GM23338 (cell line): Measurements from ENCODE around the gene TSHZ3. TPM values are rescaled to one million over a fixed set of nuclear protein-coding genes. Genes with fewer than 3 reads are reported as not detected.

Experiments
- ATAC-seq: fragments of 200-7000 bp; cut with Tn5 transposase; 3 replicates; pipeline ENCODE4 v1.9.1; 2020
- DNase-seq: peaks from one replicate; pipeline ENCODE4 v3.0.0-alpha.2; 2015; ENCODE audit warnings: low spot score
- H2AFZ ChIP-seq: fragments of 200-600 bp; sonication (generic); 2 replicates; pipeline ENCODE4 v1.8.0; 2016; ENCODE audit warnings: antibody characterized with exemption, mild to moderate bottlenecking, moderate library complexity
- H3F3A ChIP-seq: fragments of 200-600 bp; sonication (generic); replicated peaks from 2 replicates; pipeline ENCODE4 v1.8.0; 2017; ENCODE audit warnings: antibody characterized with exemption, mixed run types, low read depth
- H3K27ac ChIP-seq: fragments of 200-600 bp; sonication (generic); 2 replicates; pipeline ENCODE4 v1.6.1; 2016; ENCODE audit warnings: low read depth
- H3K27me3 ChIP-seq: fragments of 200-600 bp; sonication (generic); 2 replicates; pipeline ENCODE4 v1.8.0; 2016; ENCODE audit warnings: mild to moderate bottlenecking, mixed run types, moderate library complexity; ENCODE audit not compliant: insufficient read depth
- H3K36me3 ChIP-seq: fragments of 200-600 bp; sonication (generic); 2 replicates; pipeline ENCODE4 v1.8.0; 2016; ENCODE audit warnings: mild to moderate bottlenecking; ENCODE audit not compliant: insufficient read depth
- H3K4me1 ChIP-seq: fragments of 200-600 bp; sonication (generic); 2 replicates; pipeline ENCODE4 v1.8.0; 2016; ENCODE audit warnings: mild to moderate bottlenecking, moderate library complexity; ENCODE audit not compliant: insufficient read depth
- H3K4me2 ChIP-seq: fragments of 200-600 bp; sonication (generic); 2 replicates; pipeline ENCODE4 v1.7.1; 2017; ENCODE audit warnings: mixed run types
- H3K4me3 ChIP-seq: fragments of 200-600 bp; sonication (generic); 2 replicates; pipeline ENCODE4 v1.6.1; 2016; ENCODE audit warnings: mixed run types
- H3K79me2 ChIP-seq: fragments of 200-600 bp; sonication (generic); replicated peaks from 2 replicates; pipeline ENCODE4 v1.8.0; 2017; ENCODE audit warnings: mild to moderate bottlenecking; ENCODE audit not compliant: insufficient read depth
- H3K9me2 ChIP-seq: fragments of 200-600 bp; sonication (generic); 2 replicates; pipeline ENCODE4 v1.8.0; 2017; ENCODE audit not compliant: insufficient read depth
- H4K20me1 ChIP-seq: fragments of 200-600 bp; sonication (generic); replicated peaks from 2 replicates; pipeline ENCODE4 v1.8.0; 2017; ENCODE audit warnings: mild to moderate bottlenecking; ENCODE audit not compliant: insufficient read depth
- H3K27ac Mint-ChIP-seq: 2 replicates; pipeline ENCODE4 v1.8.0; 2020; ENCODE audit warnings: inconsistent platforms, mild to moderate bottlenecking, moderate library complexity, mixed read lengths
- H3K27me3 Mint-ChIP-seq: 3 replicates; pipeline ENCODE4 v1.8.0; 2022; ENCODE audit warnings: low read depth, mild to moderate bottlenecking, moderate library complexity, mixed read lengths, inconsistent platforms; ENCODE audit not compliant: insufficient read depth, poor library complexity
- H3K36me3 Mint-ChIP-seq: 3 replicates; pipeline ENCODE4 v1.8.0; 2021; ENCODE audit warnings: low read depth, mild to moderate bottlenecking, inconsistent platforms, moderate library complexity, mixed read lengths
- H3K4me1 Mint-ChIP-seq: 3 replicates; pipeline ENCODE4 v1.8.0; 2020; ENCODE audit warnings: mild to moderate bottlenecking, inconsistent platforms, mixed read lengths
- H3K4me3 Mint-ChIP-seq: 3 replicates; pipeline ENCODE4 v1.8.0; 2021; ENCODE audit warnings: moderate library complexity, mild to moderate bottlenecking, inconsistent platforms, mixed read lengths
- H3K9me3 Mint-ChIP-seq: 3 replicates; pipeline ENCODE4 v1.8.0; 2020; ENCODE audit warnings: moderate library complexity, mild to moderate bottlenecking, inconsistent platforms, mixed read lengths
- ETS1 ChIP-seq: IDR thresholded peaks from 2 replicates; pipeline ENCODE4 v1.6.1; 2016; ENCODE audit warnings: antibody characterized with exemption
- EZH2 ChIP-seq: fragments of 200-600 bp; sonication (generic); IDR thresholded peaks from one replicate; pipeline ENCODE4 v1.8.0; 2017; ENCODE audit warnings: antibody characterized with exemption, mild to moderate bottlenecking, low read depth; ENCODE audit not compliant: unreplicated experiment
- EZH2phosphoT487 ChIP-seq: fragments of 200-600 bp; sonication (generic); IDR thresholded peaks from one replicate; pipeline ENCODE4 v1.8.1; 2018; ENCODE audit warnings: antibody characterized with exemption; ENCODE audit not compliant: unreplicated experiment
- JUNB ChIP-seq: IDR thresholded peaks from one replicate; pipeline ENCODE4 v1.6.1; 2016; ENCODE audit warnings: antibody characterized with exemption; ENCODE audit not compliant: unreplicated experiment
- REST ChIP-seq: IDR thresholded peaks from one replicate; pipeline ENCODE4 v1.6.1; 2018; ENCODE audit warnings: antibody characterized with exemption; ENCODE audit not compliant: unreplicated experiment
- long read RNA-seq: library from polyadenylated mRNA; unstranded; transcript quantifications from one replicate; pipeline ENCODE4 v2.0.0, GENCODE V29; 2020; ENCODE audit not compliant: unreplicated experiment
- polyA plus RNA-seq: library from polyadenylated mRNA; unstranded; fragments of >200 nt; fragmentation: Nextera tagmentation; extraction: Ambion mirVana; gene quantifications from 2 replicates; pipeline ENCODE4 v1.2.1, GENCODE V29; 2016
- total RNA-seq: library from RNA; depleted of rRNA; stranded (reverse); fragments of >200 nt; shearing (Covaris generic); gene quantifications from 2 replicates; pipeline ENCODE4 v1.2.3, GENCODE V29; 2014; rRNA removed

TSHZ3 gene, protein sequence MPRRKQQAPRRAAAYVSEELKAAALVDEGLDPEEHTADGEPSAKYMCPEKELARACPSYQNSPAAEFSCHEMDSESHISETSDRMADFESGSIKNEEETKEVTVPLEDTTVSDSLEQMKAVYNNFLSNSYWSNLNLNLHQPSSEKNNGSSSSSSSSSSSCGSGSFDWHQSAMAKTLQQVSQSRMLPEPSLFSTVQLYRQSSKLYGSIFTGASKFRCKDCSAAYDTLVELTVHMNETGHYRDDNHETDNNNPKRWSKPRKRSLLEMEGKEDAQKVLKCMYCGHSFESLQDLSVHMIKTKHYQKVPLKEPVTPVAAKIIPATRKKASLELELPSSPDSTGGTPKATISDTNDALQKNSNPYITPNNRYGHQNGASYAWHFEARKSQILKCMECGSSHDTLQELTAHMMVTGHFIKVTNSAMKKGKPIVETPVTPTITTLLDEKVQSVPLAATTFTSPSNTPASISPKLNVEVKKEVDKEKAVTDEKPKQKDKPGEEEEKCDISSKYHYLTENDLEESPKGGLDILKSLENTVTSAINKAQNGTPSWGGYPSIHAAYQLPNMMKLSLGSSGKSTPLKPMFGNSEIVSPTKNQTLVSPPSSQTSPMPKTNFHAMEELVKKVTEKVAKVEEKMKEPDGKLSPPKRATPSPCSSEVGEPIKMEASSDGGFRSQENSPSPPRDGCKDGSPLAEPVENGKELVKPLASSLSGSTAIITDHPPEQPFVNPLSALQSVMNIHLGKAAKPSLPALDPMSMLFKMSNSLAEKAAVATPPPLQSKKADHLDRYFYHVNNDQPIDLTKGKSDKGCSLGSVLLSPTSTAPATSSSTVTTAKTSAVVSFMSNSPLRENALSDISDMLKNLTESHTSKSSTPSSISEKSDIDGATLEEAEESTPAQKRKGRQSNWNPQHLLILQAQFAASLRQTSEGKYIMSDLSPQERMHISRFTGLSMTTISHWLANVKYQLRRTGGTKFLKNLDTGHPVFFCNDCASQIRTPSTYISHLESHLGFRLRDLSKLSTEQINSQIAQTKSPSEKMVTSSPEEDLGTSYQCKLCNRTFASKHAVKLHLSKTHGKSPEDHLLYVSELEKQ
- total RNA-seq: 8.7 and 8.9 TPM in 2 replicates
- polyA plus RNA-seq: 3.3 and 3.8 TPM in 2 replicates
- long read RNA-seq, partial matches to known transcripts: 0 of 3 reads
- long read RNA-seq, other reads (novel, unspliced or antisense): 3 of 3 reads

DNA sequence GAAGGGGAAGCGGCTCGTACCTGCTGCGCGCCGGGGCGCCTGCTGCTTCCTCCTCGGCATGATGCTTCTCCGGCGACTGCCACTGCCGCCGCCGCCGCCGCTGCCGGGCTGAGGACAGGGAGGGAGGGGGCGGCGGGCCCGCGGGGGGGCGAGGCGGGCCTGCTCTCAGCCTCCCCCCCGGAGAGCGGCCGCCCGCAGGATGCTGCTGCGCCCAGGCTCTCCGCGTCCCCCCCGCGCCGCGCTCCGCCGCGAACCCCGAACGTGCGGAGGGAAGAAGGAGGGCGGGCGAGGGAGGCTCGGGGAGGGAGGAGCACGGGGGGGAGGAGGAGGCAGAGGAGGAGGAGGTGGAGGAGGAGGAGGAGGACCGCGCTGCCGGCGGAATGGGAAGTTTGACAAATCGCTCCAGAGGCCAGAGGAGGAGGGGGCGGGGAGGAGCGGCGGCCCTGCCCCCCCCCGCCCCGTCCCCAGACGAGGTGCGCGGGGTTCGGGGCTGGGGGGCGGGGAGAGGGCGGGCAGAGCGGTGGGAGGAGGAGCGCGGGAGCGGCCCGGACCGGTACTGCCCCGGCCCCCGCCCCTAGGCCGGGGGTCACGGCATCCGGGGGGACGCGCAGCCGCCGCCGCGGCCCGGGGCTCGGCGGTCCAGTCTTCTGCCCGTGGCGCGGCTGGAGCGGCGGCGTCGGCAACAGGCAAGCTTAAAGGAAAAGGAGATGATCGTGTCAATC is at the start of gene TSHZ3:
Gene TSHZ3 (minus strand): TSS at position 277 of the 722 bp plus-strand sequence. CDS start 217 bp downstream, at position 60.
- DNase-seq (peak; percentile 85), ATAC-seq (peak; percentile 13)
- peak within 1 kb of the TSS; percentile 72; the same call in 1 of the 2 replicates for H2AFZ ChIP-seq
- H4K20me1 ChIP-seq: peaks cover 19% of the 10 kb centered on the region
- no peaks in the 10 kb centered on the region for H3K36me3 ChIP-seq
- H3K27me3 Mint-ChIP-seq: peaks cover 53% of the 10 kb centered on the region
- no peaks in the 10 kb centered on the region for H3K9me2 ChIP-seq
- H3K4me3 Mint-ChIP-seq: peak within 1 kb of the TSS; percentile 81
- H3K9me3 Mint-ChIP-seq: peaks cover 5% of the 10 kb centered on the region; the same call in 2 of the 3 replicates
- no peak for TF ChIP-seq REST
- TF ChIP-seq EZH2phosphoT487: no peak
- peaks cover 7% of the 10 kb centered on the region for H3F3A ChIP-seq
- H3K27ac ChIP-seq: no peak within 1 kb of the TSS
- no peak within 1 kb of the TSS for H3K27ac Mint-ChIP-seq
- peak within 1 kb of the TSS; percentile 91 for H3K4me2 ChIP-seq
- H3K27me3 ChIP-seq: peaks cover 65% of the 10 kb centered on the region
- H3K79me2 ChIP-seq: peaks cover 40% of the 10 kb centered on the region
- H3K4me1 ChIP-seq: peaks cover 50% of the 10 kb centered on the region
- peaks cover 54% of the 10 kb centered on the region for H3K4me1 Mint-ChIP-seq
- H3K36me3 Mint-ChIP-seq: peaks cover 2% of the 10 kb centered on the region; the same call in 2 of the 3 replicates
- peak within 1 kb of the TSS; percentile 92 for H3K4me3 ChIP-seq

GRCh38 chr19:31397308-31397707 is 48.1 kb upstream of the TSHZ3 start:
- H3K79me2 ChIP-seq: no peaks in the 10 kb centered on the region
- H3K4me1 Mint-ChIP-seq: peaks cover 7% of the 10 kb centered on the region
- H3K4me2 ChIP-seq: no peak overlapping the region
- ATAC-seq: no peak
- no peak overlapping the region for H3K27ac Mint-ChIP-seq
- no peaks in the 10 kb centered on the region for H4K20me1 ChIP-seq
- no peak overlapping the region for H3K27ac ChIP-seq
- H3K4me3 ChIP-seq: no peak overlapping the region
- peaks cover 6% of the 10 kb centered on the region for H3K4me1 ChIP-seq
- no peaks in the 10 kb centered on the region for H3K27me3 ChIP-seq
- no peak for TF ChIP-seq EZH2
- no peak for TF ChIP-seq ETS1
- peak; percentile 44 for TF ChIP-seq REST
- TF ChIP-seq JUNB: no peak
- no peak overlapping the region for H2AFZ ChIP-seq
- no peaks in the 10 kb centered on the region for H3K36me3 ChIP-seq
- H3K4me3 Mint-ChIP-seq: no peak overlapping the region
- peaks cover 10% of the 10 kb centered on the region; the same call in 1 of the 2 replicates for H3K9me2 ChIP-seq
- no peaks in the 10 kb centered on the region for H3K36me3 Mint-ChIP-seq
- H3K27me3 Mint-ChIP-seq: peaks cover 7% of the 10 kb centered on the region
- no peak for DNase-seq
- no peaks in the 10 kb centered on the region for H3F3A ChIP-seq
- no peaks in the 10 kb centered on the region for H3K9me3 Mint-ChIP-seq
